ENCODE data around the gene MYO5C.
"Not testable (repeated sequence)": the region's sequence is repeated elsewhere in the genome, so short reads cannot be mapped to it uniquely, and the experiment has no call there.

Gene MYO5C

GRCh38 chr15:52171386-52171785 is 124.2 kb downstream of the MYO5C start:
- no peak for DNase-seq

- DNase-seq: not testable (repeated sequence)
Measured at GRCh38 chr15:52170199-52170598, 125.4 kb downstream of the MYO5C start.

DNA sequence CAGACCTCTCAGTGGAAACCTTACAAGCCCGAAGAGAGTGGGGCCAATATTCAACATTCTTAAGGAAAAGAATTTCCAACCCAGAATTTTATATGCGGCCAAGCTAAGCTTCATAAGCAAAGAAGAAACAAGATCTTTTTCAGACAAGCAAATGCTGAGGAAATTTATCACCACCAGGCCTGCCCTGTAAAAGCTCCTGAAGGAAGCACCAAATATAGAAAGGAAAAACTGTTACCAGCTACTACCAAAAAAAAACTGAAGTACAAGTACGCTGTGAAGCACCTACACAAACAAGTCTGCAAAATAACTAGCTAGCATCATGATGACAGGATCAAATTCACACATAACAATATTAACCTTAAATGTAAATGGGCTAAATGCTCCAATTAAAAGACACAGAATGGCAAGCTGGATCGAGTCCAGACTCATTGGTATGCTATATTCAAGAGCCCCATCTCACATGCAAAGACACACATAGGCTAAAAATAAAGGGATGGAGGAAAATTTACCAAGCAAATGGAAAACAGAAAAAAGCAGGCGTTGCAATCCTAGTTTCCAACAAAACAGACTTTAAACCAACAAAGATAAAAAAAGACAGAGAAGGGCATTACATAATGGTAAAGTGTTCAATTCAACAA is 130.0 kb downstream of the MYO5C start:
- not testable (repeated sequence) for DNase-seq

DNA sequence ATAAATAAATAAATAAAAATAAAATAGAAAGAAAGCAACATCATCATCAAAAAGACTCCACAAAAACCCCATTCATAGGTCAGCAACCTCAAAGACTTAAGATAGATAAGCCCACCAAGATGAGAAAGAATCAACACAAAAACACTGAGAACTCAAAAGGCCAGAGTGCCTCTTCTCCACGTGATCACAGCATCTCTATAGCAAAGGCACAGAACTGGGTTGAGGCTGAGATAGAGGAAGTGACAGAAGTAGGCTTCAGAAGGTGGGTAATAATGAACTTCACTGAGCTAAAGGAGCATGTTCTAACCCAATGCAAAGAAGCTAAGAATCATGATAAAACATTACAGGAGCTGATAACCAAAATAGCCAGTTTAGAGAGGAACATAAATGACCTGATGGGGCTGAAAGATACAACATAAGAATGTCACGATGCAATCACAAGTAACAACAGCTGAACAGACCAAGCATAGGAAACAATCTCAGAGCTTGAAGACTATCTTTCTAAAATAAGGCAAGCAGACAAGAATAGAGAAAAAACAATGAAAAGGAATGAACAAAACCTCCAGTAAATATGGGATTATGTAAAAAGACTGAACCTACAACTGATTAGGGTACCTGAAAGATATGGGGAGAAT is 130.9 kb downstream of the MYO5C start:
- DNase-seq: no peak

GRCh38 chr15:52163321-52164190 is 132.0 kb downstream of the MYO5C start:
- DNase-seq: no peak

DNA sequence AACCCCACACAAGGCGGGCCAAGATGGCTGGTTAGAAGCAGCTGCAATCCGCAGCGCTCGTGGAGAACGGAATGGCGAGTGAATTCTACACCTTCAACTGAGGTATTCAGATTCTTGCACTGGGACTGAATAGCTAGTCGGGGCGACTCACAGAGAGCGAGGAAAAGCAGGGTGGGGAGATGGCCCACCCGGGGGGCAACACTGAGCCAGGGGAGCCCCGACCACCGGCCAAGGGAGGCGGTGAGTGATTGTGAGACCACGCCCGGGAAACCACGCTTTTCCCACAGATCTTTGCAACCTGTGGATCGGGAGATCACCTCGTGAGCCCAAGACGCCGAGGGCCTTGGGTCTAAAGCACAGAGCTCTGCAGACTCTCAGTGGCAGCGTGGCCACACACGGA is 132.7 kb downstream of the MYO5C start:
- DNase-seq: no peak

DNA sequence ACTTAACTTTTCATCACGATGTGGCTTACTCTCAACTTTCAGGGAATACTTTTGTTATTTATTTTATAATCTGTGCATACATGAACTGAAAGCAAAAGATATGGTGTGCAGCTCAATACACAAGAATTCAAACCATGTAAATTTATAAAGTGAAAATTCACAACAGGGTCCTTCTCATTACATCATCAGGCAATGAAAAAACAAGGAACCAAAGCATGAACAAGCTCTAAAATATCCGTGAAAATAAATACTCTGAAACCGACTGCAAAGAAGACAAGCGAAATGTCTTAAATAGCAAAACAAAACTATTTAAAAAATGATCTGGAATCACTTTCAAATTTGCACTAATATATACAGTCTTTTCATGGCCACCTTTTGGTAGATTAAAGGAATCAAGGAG is 133.3 kb downstream of the MYO5C start:
- no peak for DNase-seq

GRCh38 chr15:52161406-52161966 is 134.1 kb downstream of the MYO5C start:
- DNase-seq: no peak

DNA sequence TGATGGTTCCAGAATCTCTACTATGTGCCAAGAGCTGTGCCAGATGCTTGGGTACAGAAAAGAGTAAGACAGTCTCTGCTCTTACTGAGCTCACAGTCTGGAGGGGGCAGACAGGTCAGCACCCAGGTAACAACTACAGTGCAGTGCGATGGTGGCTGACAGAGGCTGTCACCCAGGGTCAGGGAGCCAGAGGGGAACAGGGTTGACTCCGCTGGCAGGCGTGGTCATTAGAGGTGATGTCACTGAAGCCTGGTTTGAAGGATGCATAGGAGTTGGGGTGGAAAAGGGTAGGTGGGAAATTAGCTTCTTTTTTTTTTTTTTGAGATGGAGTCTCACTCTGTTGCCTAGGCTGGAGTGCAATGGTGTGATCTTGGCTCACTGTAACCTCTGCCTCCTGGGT is 136.0 kb downstream of the MYO5C start:
- no peak for DNase-seq

- no peak for DNase-seq
Measured at GRCh38 chr15:52158084-52158765, 137.4 kb downstream of the MYO5C start.

DNA sequence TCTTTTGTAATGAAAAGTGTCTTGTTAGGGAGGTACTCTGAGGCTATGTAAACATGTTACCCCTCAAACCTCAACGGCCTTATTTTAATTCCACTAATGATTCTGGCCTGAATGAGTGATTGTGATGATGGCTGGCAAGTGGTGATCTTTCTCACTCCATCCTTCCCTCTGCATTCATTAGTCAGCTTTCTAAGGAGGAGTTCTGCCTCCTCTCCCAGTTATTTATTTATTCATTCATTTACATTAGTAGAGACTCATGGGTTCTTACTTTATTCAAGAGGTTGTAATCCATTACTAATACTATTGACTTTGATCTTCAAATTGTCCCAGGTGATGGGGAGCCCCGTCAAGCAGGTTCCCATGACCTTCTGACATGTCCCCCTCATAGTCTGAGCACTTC is 139.7 kb downstream of the MYO5C start:
- no peak for DNase-seq

- no peak for DNase-seq
Measured at GRCh38 chr15:52154896-52155865, 140.4 kb downstream of the MYO5C start.

DNA sequence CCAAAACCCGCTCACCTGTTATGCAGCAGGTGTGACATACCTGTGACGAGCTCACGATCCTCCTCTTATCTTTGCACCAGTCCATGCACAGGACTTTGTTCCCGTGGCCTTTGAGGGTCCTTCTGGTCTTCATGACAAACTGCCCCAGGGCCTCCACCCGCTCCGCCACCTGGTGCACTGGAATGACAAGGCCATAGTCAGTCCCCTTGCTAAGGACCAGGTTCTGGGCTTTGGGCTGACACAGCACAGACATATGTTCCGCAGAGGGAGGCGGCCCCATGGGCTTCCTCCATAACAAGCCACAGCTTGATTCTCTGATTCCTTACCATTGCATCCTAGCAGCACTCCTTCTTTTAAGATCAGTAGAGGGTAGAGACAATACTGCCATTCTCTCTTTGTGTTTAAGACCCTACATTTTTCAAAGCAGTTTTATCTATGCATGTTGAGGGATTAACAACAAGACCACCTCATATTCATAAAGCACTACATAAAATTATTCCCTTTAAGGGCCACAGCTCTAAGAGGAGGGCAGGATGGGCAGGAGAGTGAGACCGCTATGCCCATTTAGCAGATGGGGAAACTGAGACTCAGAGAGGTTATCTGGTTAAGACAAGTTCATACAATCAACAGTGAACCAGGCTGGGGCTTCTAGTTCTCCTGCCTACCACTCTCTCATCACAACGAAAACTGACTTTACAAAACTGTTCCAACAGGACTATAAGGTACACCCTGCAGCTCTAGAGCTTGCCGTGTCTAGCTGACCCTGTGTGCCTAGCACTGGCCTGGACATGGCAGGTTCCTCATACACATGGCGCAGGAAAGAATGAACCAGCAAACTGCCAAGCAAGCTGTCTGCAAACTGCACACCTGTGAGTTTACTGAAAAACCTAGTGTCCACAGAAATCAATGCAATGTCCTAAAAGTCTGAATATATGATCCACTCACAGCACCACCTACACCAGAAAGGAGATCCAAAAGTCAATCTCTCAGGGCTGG is 141.4 kb downstream of the MYO5C start:
- no peak for DNase-seq

- no peak for DNase-seq
Measured at GRCh38 chr15:52151353-52151752, 144.3 kb downstream of the MYO5C start.

DNA sequence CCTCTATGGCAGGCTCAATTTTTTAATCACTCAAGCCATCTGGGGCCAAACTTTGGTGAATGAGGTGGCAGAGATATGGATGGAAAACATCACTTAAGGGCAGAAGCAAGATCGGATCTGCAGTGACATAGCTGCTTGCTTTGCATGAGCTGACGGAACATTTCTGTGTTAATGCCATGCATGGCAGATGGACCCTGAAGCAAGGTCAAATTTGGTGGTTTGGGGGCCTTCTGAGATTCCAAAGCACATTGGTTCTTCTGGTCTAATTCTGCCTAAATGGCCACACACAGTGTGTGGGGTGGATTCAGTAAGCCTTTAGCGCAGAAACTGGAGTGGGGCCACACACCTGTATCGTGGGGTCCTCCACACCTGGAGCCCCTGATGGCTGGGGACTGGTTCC is 144.7 kb downstream of the MYO5C start:
- no peak for DNase-seq

DNA sequence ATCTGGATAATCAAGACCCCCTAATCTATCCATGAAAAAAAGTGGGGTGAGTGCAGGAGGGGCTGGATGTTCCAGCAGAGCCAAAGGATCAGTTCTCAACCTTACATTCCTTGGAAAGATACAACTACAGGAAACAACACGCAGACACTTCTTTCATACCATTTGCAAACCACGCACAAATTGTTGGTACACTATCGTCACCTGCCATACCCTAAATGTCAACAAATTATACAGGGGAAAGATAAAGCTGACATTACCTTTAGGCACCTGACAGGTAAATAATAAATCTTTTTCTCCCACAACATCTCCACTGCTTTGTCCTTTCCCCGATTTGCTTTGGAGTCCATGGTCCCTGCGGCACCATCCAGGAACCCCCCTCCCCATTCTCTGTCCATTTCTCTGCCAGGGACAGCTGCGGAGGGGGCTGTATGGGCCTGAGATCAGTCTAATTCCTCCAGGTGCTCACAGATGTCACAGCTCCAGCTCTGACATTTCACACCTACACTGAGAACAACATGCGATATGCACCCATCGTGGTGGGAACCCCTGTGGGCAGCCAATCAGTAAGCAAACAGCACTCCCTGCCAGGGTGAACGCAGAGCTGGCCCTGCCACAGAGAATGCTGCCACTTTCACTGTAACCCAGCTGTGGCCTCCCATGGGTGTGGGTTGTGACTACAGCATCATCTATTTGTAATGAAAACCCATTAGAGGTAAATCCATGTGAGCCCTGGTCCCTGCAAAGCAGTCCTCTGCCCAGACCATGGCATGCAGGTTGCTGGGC is 145.4 kb downstream of the MYO5C start:
- DNase-seq: no peak

- DNase-seq: no peak
Measured at GRCh38 chr15:52148403-52148802, 147.2 kb downstream of the MYO5C start.

DNA sequence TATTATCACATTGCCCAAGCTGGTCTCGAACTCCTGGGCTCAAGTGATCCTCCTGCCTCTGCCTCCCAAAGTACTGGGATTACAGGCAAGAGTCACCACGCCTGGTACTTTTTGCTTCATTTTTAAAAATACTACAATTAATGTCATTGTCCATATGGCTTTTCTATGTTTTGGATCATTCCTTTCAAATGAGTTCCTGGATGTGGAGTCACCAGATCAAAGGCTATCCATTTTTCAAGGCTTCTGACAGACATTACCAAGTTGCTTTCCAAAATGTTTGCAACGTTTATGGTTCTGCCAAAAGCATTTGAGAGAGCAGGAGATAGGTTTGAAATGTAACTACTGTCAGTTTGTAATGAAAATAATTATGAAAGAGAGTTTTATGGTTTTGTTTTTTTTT is 148.8 kb downstream of the MYO5C start:
- no peak for DNase-seq

DNA sequence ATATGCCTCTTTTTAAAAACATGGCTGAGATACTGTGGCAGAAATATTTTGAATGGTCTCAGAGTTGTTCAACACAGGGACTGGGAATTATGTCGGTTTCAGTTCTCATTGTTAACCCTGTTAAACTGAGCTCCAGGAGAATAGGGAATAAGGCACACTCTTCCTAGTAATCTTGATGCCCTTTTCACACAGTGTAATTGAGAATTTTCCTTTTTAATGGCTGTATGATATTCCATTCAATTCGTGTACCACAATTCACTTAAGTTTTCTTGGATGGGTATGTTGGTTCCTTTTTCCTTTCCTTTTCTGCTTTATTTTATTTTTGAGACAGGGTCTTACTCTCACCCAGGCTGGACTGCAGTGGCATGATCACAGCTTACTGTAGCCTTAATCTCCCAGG is 149.3 kb downstream of the MYO5C start:
- no peak for DNase-seq
